ENCODE data around the gene MAPK12. TPM values are rescaled to one million over a fixed set of nuclear protein-coding genes. Genes with fewer than 3 reads are reported as not detected.

MAPK12 gene
- total RNA-seq, 2 experiments from 2014 or later: 4.8 to 5.3 TPM

GRCh38 chr22:50298266-50298637, 36.8 kb upstream of the MAPK12 start:
- no peak overlapping the region for H3K27ac Mint-ChIP-seq

GRCh38 chr22:50297510-50298265, 36.2 kb upstream of the MAPK12 start:
- Mint-ChIP-seq H3K36me3 (ENCODE audit: low read depth) (peaks cover under 1% of the 10 kb centered on the region), H3K27ac (no peak overlapping the region), H3K9me3 (ENCODE audit: insufficient read depth) (no peaks in the 10 kb centered on the region), H3K4me1 (ENCODE audit: low read depth) (peaks cover 14% of the 10 kb centered on the region), H3K27me3 (ENCODE audit: low read depth) (no peaks in the 10 kb centered on the region), H3K4me3 (no peak overlapping the region)
- ChIA-PET CTCF (interaction anchor here (1.1 kb wide), 1 partner anchor 21 kb away, joined by 3 read pairs; no protein-coding TSS in a partner anchor), POLR2A (no interaction called here)
- no peak for DNase-seq
- ATAC-seq: no peak

More at GRCh38 chr22:50298266-50298637, 36.8 kb upstream of the MAPK12 start:
- Mint-ChIP-seq H3K36me3 (ENCODE audit: low read depth) (no peaks in the 10 kb centered on the region), H3K27me3 (ENCODE audit: low read depth) (no peaks in the 10 kb centered on the region), H3K4me3 (no peak overlapping the region), H3K9me3 (ENCODE audit: insufficient read depth) (no peaks in the 10 kb centered on the region), H3K4me1 (ENCODE audit: low read depth) (peaks cover 16% of the 10 kb centered on the region)
- DNase-seq (no peak), ATAC-seq (no peak)
- ChIA-PET POLR2A (no interaction called here), CTCF (interaction anchor here (1.1 kb wide), 1 partner anchor 22 kb away, joined by 3 read pairs; no protein-coding TSS in a partner anchor)

- H3K27ac Mint-ChIP-seq: no peak overlapping the region
- no peak overlapping the region for H3K4me3 Mint-ChIP-seq
- CTCF ChIA-PET: interaction anchor here (1.1 kb wide), 1 partner anchor 21 kb away, joined by 5 read pairs; no protein-coding TSS in a partner anchor
- peaks cover 3% of the 10 kb centered on the region for H3K36me3 Mint-ChIP-seq (ENCODE audit: low read depth)
- H3K27me3 Mint-ChIP-seq (ENCODE audit: low read depth): no peaks in the 10 kb centered on the region
- ATAC-seq: no peak
- peaks cover 20% of the 10 kb centered on the region for H3K4me1 Mint-ChIP-seq (ENCODE audit: low read depth)
- no peaks in the 10 kb centered on the region for H3K9me3 Mint-ChIP-seq (ENCODE audit: insufficient read depth)
- DNase-seq: no peak
- POLR2A ChIA-PET: interaction anchor here (0.8 kb wide), 1 partner anchor 8 kb away, joined by 3 read pairs; no protein-coding TSS in a partner anchor
These were observed 35.4 kb upstream of the MAPK12 start for GRCh38 chr22:50296658-50297490.

- Mint-ChIP-seq H3K9me3 (ENCODE audit: insufficient read depth) (no peaks in the 10 kb centered on the region), H3K4me3 (peak overlapping the region; percentile 66), H3K27me3 (ENCODE audit: low read depth) (no peaks in the 10 kb centered on the region), H3K4me1 (ENCODE audit: low read depth) (peaks cover 25% of the 10 kb centered on the region), H3K36me3 (ENCODE audit: low read depth) (peaks cover 3% of the 10 kb centered on the region), H3K27ac (peak overlapping the region; percentile 81)
- ChIA-PET POLR2A (interaction anchor here (0.9 to 2.8 kb wide), 7 partner anchors 9 to 327 kb away, joined by 3 to 23 read pairs (median 6); partner anchors contain the start of gene PLXNB2), CTCF (interaction anchor here (1.1 to 2.8 kb wide), 8 partner anchors 11 to 329 kb away, joined by 3 to 19 read pairs (median 5); partner anchors contain the start of gene DENND6B)
- ATAC-seq: no peak
- no peak for DNase-seq
These were observed 32.8 kb upstream of the MAPK12 start for GRCh38 chr22:50294319-50294656.

- ChIA-PET POLR2A (interaction anchor here (0.5 to 2.8 kb wide), 9 partner anchors 10 to 331 kb away, joined by 3 to 23 read pairs (median 4); partner anchors contain the start of gene PLXNB2), CTCF (interaction anchor here (0.6 to 2.8 kb wide), 10 partner anchors 10 to 329 kb away, joined by 3 to 19 read pairs (median 4); partner anchors contain the start of gene DENND6B)
- no peaks in the 10 kb centered on the region for H3K27me3 Mint-ChIP-seq (ENCODE audit: low read depth)
- peak overlapping the region; percentile 81 for H3K27ac Mint-ChIP-seq
- peak; percentile 42 for DNase-seq
- H3K9me3 Mint-ChIP-seq (ENCODE audit: insufficient read depth): no peaks in the 10 kb centered on the region
- peak overlapping the region; percentile 66 for H3K4me3 Mint-ChIP-seq
- peak; percentile 54 for ATAC-seq
- H3K36me3 Mint-ChIP-seq (ENCODE audit: low read depth): peaks cover 3% of the 10 kb centered on the region
- peaks cover 25% of the 10 kb centered on the region for H3K4me1 Mint-ChIP-seq (ENCODE audit: low read depth)
These were observed 32.2 kb upstream of the MAPK12 start for GRCh38 chr22:50293441-50294318.

- POLR2A ChIA-PET: interaction anchor here (0.6 to 2.8 kb wide), 4 partner anchors 11 to 129 kb away, joined by 3 to 23 read pairs (median 6); partner anchors contain the start of gene PLXNB2
- ATAC-seq: peak; percentile 64
- Mint-ChIP-seq H3K27ac (peak overlapping the region; percentile 68), H3K36me3 (ENCODE audit: low read depth) (peaks cover 3% of the 10 kb centered on the region), H3K4me1 (ENCODE audit: low read depth) (peaks cover 25% of the 10 kb centered on the region), H3K9me3 (ENCODE audit: insufficient read depth) (no peaks in the 10 kb centered on the region), H3K4me3 (peak overlapping the region; percentile 78), H3K27me3 (ENCODE audit: low read depth) (no peaks in the 10 kb centered on the region)
- CTCF ChIA-PET: interaction anchor here (0.6 to 2.8 kb wide), 8 partner anchors 11 to 289 kb away, joined by 3 to 19 read pairs (median 4); partner anchors contain the start of genes DENND6B and HDAC10
- peak; percentile 56 for DNase-seq
These were observed 31.4 kb upstream of the MAPK12 start for GRCh38 chr22:50292643-50293440.

GRCh38 chr22:50289942-50290630, 28.6 kb upstream of the MAPK12 start:
- CTCF ChIA-PET: interaction anchor here (1.0 kb wide), 1 partner anchor 14 kb away, joined by 3 read pairs; no protein-coding TSS in a partner anchor

GRCh38 chr22:50289151-50289941, 27.9 kb upstream of the MAPK12 start:
- POLR2A ChIA-PET: no interaction called here
- no peak for DNase-seq
- H3K4me3 Mint-ChIP-seq: no peak overlapping the region

More at GRCh38 chr22:50289942-50290630, 28.6 kb upstream of the MAPK12 start:
- Mint-ChIP-seq H3K27me3 (ENCODE audit: low read depth) (no peaks in the 10 kb centered on the region), H3K4me1 (ENCODE audit: low read depth) (peaks cover 25% of the 10 kb centered on the region), H3K27ac (no peak overlapping the region), H3K9me3 (ENCODE audit: insufficient read depth) (no peaks in the 10 kb centered on the region), H3K36me3 (ENCODE audit: low read depth) (peaks cover 3% of the 10 kb centered on the region), H3K4me3 (no peak overlapping the region)
- POLR2A ChIA-PET: interaction anchor here (0.8 to 1.4 kb wide), 2 partner anchors 14 to 17 kb away, joined by 3 read pairs; partner anchors contain the start of gene PLXNB2
- DNase-seq: no peak
- ATAC-seq: no peak

GRCh38 chr22:50287731-50288130, 26.2 kb upstream of the MAPK12 start:
- Mint-ChIP-seq H3K27ac (no peak overlapping the region), H3K4me1 (ENCODE audit: low read depth) (peaks cover 13% of the 10 kb centered on the region), H3K4me3 (no peak overlapping the region), H3K36me3 (ENCODE audit: low read depth) (peaks cover 7% of the 10 kb centered on the region), H3K27me3 (ENCODE audit: low read depth) (no peaks in the 10 kb centered on the region), H3K9me3 (ENCODE audit: insufficient read depth) (no peaks in the 10 kb centered on the region)
- ChIA-PET POLR2A (no interaction called here), CTCF (no interaction called here)
- DNase-seq (no peak), ATAC-seq (no peak)

More at GRCh38 chr22:50289151-50289941, 27.9 kb upstream of the MAPK12 start:
- Mint-ChIP-seq H3K4me1 (ENCODE audit: low read depth) (peaks cover 23% of the 10 kb centered on the region), H3K27ac (no peak overlapping the region), H3K27me3 (ENCODE audit: low read depth) (no peaks in the 10 kb centered on the region), H3K36me3 (ENCODE audit: low read depth) (peaks cover 7% of the 10 kb centered on the region), H3K9me3 (ENCODE audit: insufficient read depth) (no peaks in the 10 kb centered on the region)
- CTCF ChIA-PET: interaction anchor here (1.0 kb wide), 1 partner anchor 13 kb away, joined by 3 read pairs; no protein-coding TSS in a partner anchor
- ATAC-seq: no peak
